Fibroblast of the aortic adventitia (primary cell): ENCODE measurements around the gene EDN1. TPM values are rescaled to one million over a fixed set of nuclear protein-coding genes. Genes with fewer than 3 reads are reported as not detected.

ENCODE experiments used
- DNase-seq: peaks from one replicate; pipeline ENCODE4 v3.0.0-alpha.2; 2010; ENCODE audit warnings: low read depth
- H3K4me3 ChIP-seq: 2 replicates; pipeline ENCODE4 v1.5.1; 2011; ENCODE audit warnings: low read depth, mild to moderate bottlenecking, control low read depth, low read length, moderate library complexity
- CTCF ChIP-seq: IDR thresholded peaks from 2 replicates; pipeline ENCODE4 v1.5.1; 2011; ENCODE audit warnings: mild to moderate bottlenecking, low read length, control low read depth, inconsistent platforms; ENCODE audit not compliant: insufficient read depth
- total RNA-seq: library from RNA; depleted of rRNA; stranded (reverse); fragments of >200 nt; gene quantifications from 2 replicates; pipeline ENCODE4 v1.2.3, GENCODE V29; 2012; ENCODE audit warnings: low replicate concordance

The EDN1 gene
- total RNA-seq, 1 donor = 7.4 TPM

- TF ChIP-seq CTCF = no peak
- H3K4me3 ChIP-seq = no peak overlapping the region
- no peak for DNase-seq
These were observed 28.7 kb upstream of the EDN1 start for GRCh38 chr6:12261502-12261901.

DNA sequence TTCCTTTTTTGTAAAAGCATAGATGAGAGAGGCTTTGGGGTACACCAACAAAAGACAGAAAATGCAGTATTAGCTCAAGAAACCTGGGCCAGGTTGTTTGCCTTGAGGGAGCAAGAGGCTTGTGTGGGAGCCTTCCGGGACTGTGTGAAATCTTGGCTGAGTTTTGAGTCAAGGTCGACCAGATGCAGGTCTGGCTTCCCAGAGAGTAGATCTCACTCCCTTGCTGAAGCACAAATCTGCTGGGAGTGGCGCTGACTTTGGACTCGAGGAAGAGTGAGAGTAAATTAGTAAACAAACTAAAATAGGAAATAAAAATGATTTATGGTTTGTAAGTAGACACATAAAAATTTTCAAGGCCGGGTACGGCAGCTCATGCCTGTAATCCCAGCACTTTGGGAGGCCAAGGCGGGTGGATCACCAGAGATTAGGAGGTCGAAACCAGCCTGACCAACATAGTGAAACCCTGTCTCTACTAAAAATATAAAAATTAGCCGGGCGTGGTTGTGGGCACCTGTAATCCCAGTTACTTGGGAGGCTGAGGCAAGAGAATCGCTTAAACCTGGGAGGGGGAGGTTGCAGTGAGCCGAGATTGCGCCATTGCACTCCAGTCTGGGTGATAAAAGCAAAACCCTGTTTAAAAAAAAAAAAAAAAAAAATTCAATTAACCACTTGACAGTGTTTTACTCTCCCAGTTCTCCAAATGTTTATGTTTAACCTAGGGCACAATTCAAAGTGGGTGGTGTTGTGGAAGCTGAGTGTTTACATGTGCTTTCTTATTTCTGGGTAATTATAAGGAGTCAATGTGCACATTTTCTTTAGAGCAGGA lies 27.7 kb upstream of the EDN1 start:
- DNase-seq = no peak
- no peak for TF ChIP-seq CTCF
- no peak overlapping the region for H3K4me3 ChIP-seq

- no peak for TF ChIP-seq CTCF
These were observed 26.8 kb upstream of the EDN1 start for GRCh38 chr6:12263403-12263802.

DNA sequence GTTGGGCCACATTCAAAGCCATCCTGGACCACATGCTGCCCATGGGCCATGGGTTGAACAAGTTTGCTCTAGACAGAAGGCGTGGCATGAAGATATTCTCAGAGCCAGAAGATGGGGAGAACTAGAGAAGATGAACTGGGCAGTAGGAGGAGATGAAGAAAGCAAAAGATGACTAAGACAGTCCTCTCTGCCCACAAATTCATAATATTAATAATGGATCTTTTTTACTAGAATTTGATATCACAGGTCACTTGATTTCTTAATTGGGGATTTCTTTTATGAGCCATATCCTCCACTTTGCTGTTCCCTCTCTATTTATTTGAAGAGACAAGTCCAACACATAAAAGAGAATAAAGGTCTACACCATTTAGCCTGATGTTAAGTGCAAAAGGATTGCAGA lies 25.5 kb upstream of the EDN1 start:
- H3K4me3 ChIP-seq = no peak overlapping the region
- no peak for TF ChIP-seq CTCF
- DNase-seq = no peak

More at GRCh38 chr6:12263403-12263802, 26.8 kb upstream of the EDN1 start:
- DNase-seq = no peak
- H3K4me3 ChIP-seq = no peak overlapping the region

GRCh38 chr6:12265296-12265695 lies 24.9 kb upstream of the EDN1 start:
- H3K4me3 ChIP-seq = no peak overlapping the region
- no peak for TF ChIP-seq CTCF

DNA sequence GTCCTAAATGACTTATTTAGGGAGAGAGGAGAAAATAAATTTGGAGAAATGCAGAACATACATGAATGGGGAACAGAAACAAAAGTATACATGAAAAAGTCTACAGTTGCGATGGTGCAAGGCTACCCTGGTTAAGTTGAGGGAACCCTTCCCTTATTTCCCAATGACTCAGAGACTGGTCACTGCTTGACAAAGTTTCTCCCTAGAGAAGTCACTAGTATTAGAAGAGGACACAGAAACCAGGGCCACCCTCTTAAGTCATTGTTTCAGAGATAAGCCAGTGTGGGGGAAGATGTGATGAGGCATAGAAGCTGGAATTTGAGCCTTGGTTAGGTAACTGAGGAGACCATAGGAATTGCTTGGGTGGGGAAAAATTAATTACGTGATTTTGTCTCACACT lies 24.4 kb upstream of the EDN1 start:
- TF ChIP-seq CTCF = no peak
- DNase-seq = peak; percentile 26
- no peak overlapping the region for H3K4me3 ChIP-seq

More at GRCh38 chr6:12265296-12265695, 24.9 kb upstream of the EDN1 start:
- DNase-seq = no peak
